ENCODE results near the gene PDE6C.
"Not testable (repeated sequence)": the region's sequence is repeated elsewhere in the genome, so short reads cannot be mapped to it uniquely, and the experiment has no call there.

PDE6C gene

DNA sequence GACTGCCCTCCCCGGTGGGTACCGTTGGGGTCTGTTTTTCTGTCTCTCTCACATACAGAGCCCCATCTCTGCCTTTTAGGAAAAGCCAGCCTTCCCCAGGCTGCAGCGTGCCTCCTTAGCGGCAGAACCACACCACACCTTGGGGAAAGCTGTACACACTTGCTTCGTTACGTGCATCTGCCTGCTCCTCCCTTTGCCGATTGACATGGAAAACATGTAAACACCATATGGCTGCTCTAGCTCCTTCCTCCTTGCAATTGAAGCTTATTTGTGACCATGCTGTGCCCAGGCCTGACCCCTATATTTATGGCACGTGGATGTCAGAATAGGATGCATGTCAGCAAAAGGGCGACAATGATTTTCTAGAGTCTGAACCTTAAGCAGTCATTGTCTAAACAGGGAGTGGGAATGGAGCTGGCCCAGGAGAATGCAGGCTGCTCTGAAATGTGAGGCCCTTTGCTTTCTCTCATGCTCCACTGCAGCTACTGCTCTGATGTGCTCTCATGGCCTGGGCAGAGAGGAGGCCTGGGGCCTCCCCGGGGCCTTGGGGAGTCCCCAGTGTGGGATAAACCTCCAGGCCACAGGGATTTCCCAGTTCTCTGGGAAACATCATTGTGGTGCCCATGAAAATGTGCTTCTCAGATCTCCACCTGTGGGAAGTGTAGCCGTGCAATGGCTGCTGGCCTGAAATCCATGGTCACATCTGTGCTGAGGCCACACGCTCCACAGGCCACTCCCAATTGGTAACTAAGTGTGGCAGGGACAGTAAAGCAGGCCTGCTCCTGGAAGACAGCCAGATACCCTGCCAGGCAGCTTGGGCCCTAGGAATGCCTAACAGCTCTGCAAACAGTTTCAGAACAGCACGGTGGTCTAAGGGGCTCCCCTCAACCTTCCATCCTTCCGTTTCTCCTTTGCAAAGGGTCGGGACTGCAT lies 18.6 kb downstream of the PDE6C start:
- no peak for DNase-seq (ENCODE audit: low read depth in 2 of 2)

DNA sequence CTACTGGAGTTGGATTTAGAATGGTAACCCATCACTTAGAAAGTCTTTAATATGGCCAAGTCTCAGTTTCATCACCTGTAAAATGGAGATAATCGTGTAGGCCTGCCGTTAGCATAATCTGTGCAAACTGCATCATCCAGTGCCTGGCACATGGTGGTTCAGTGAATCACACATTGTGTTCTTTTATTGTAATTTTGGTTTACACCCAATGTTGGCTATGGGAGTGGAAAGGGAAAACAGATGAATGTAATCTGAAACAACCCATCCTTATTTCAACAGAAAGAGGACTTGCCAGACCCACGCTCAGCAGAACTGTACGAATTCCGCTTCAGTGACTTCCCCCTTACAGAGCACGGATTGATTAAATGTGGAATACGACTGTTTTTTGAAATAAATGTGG lies 27.5 kb downstream of the PDE6C start:
- no peak for DNase-seq (ENCODE audit: low read depth in 2 of 2)

GRCh38 chr10:93652857-93653256 lies 40.5 kb downstream of the PDE6C start:
- no peak for DNase-seq (ENCODE audit: low read depth in 2 of 2)

GRCh38 chr10:93654201-93654600 lies 41.9 kb downstream of the PDE6C start:
- DNase-seq (ENCODE audit: low read depth in 2 of 2) = no peak

DNA sequence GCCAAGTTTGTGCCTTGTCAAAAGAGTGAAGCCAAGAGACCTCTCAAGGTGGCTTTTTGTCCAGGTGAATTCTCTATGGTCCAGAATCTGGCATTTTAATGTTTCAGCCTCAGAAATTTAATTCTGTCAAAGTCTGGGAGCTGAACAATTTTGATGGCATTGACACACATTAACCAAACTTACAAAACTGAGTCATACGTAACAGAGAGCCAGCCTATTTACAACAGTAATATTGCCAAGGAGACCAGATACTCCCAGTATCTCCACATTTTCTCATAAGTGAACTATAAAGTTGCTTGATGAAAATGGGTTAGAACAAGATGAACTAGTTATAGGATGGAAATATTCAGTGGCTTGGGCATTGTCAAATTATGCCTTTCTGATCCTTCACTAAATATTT lies 43.8 kb downstream of the PDE6C start:
- DNase-seq (ENCODE audit: low read depth in 2 of 2) = no peak

DNA sequence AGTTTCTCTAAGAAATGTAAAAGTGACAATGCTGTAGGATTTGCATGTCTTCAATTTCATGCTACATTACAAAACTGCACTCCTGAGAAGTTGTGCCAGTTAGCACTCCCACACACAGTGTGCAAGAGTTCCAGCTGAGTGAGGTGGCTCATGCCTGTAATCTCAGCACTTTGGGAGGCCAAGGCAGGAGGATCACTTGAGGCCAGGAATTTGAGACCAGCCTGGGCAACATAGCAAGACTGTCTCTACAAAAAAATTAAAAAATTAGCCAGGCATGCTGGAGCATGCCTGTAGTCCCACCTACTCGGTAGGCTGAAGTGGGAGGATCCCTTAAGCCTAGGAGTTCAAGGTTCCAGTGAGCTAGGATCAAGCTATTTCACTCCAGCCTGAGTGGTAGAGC lies 45.4 kb downstream of the PDE6C start:
- no peak for DNase-seq (ENCODE audit: low read depth in 2 of 2)

DNA sequence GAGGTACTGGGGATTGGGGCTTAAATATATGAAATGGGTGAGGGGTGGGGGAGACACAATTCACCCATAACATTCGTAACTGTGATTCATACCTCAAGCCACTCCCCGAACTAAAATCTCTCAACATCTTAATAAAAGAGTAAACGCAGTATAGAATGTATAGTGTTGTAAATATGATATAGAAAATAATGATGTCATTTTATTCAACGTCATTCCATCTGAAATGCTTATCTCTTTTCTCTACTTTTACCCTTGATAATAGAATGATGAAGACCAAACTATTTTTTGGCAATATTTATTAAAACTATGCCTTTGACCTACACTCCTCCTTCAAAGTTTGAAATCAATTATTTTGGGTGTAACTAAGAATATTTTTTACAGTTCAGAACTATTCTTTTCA lies 53.7 kb downstream of the PDE6C start:
- DNase-seq (ENCODE audit: low read depth in 2 of 2) = no peak

DNA sequence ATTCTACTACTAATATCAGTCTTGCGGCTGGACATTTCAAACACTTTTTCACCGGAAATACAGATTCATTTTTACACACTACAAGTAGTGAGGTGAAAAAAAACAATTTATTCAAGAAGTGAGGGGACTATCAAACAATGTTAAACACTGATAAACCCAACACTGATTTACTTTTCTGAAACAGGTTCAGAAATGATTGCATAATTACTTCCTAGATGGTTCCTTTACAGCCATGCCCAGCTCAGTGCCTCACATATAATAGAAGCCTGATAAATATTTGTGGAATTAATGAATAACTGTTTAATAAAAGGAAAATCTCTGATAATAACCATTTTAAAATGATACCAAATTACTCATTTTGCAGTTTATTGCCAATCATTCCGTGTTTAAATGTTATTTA lies 55.5 kb downstream of the PDE6C start:
- no peak for DNase-seq (ENCODE audit: low read depth in 2 of 2)

DNA sequence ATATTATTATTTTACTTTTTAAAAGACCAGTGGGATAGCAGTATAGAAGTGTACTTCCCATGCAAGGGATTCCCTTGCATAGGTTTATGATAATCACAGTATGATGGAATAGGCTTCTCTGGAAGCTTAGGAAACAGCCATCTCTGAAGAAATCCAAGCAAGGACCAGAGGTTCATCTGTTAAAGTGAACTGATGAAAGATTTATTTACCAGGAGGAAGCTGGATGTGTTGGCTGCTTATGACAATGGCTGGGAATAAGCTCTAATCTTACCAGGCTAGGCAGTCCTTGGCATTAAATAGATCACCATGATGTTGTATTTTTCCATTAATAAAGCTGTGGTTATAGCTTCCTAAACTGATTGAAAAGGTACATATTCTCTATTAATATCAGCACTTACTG lies 58.0 kb downstream of the PDE6C start:
- DNase-seq (ENCODE audit: low read depth in 2 of 2) = no peak

GRCh38 chr10:93671042-93671441 lies 58.7 kb downstream of the PDE6C start:
- DNase-seq (ENCODE audit: low read depth in 2 of 2) = no peak

GRCh38 chr10:93672022-93672678 lies 59.8 kb downstream of the PDE6C start:
- DNase-seq (ENCODE audit: low read depth in 2 of 2) = no peak

DNA sequence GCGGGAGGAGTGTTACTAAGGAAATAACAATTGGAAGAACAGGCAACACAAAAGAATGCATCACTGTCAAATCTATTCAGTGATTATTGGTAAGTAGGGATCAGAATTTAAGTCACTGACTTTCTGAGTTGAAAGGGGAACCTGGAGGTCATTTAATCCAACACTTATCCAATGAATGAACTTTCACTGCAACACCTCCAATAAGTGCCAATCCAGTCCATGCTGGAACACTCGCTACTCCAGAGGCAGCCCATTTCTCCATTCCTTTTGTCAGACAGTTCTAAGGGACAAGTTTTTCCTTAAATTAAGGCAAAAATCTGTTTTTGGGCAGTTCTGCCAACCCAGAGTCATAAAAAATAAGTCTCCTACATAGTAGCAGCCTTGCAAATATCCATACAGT lies 60.6 kb downstream of the PDE6C start:
- no peak for DNase-seq (ENCODE audit: low read depth in 2 of 2)

- no peak for DNase-seq (ENCODE audit: low read depth in 2 of 2)
Observed at GRCh38 chr10:93673791-93674190, 61.5 kb downstream of the PDE6C start.

DNA sequence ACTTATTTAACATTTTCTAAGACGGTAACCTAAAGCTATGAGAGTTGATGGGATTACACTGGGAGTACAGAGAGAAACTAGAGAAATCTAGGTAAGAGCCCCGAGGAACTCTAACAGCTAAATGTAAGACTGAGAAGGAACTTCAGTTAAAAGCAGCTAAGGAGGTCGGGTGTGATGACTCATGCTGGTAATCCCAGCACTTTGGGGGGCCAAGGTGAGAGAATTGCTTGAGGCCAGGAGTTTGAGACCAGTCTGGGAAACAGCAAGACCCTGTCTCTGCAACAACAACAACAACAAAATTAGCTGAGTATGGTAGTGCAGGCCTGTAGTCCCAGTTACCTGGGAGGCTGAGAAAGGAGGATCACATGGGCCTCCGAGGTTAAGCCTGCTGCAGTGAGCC lies 66.0 kb downstream of the PDE6C start:
- no peak for DNase-seq (ENCODE audit: low read depth in 2 of 2)

GRCh38 chr10:93678805-93679587 lies 66.7 kb downstream of the PDE6C start:
- no peak for DNase-seq (ENCODE audit: low read depth in 2 of 2)

DNA sequence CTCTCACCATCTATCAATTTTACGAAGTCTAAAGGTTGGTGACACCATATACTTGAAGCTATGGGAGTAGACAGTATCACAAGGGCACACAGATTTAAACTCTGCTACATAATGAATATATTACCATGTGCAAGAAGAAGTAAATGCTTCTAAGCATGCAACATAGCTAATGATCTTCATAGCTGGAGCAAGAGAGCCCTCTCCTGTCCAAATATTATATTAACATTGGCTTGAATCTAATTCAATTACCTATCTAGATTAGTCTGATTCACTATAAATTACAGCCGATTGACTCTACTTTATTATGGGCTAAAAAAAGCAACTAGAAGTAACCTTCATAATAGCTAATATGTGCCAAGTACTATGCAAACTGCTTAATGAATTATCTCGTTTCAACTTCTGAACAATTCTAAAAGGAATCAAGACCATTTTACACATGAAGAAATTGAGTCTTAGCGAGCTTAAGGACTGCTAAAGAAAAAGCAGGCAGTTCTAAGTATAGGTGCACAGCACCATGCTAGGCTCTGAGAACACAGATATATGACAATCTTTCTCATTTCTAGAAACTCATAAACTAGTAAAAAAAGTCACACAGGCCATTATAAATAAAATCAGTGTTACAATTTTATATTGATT lies 68.2 kb downstream of the PDE6C start:
- DNase-seq (ENCODE audit: low read depth in 2 of 2) = no peak

GRCh38 chr10:93687737-93688136 lies 75.4 kb downstream of the PDE6C start:
- DNase-seq (ENCODE audit: low read depth in 2 of 2) = no peak

DNA sequence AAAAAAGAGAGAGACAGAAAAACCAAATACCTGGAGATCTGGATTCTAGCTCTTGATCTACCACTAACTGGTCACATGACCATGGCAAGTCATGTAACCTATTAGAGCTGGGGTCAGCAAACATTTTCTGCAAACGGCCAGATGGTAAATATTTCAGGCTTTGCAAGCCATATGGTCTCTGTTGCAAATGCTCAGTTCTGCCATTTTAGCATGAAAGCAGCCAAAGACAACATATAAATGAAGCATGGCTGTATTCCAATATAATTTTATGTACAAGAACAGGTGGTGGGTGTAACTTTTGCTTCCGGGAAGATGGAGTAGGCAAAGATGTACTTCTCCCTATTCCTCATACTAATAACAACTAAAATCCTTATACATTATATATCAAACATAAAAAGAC lies 83.4 kb downstream of the PDE6C start:
- DNase-seq (ENCODE audit: low read depth in 2 of 2) = no peak

GRCh38 chr10:93696582-93696981 lies 84.2 kb downstream of the PDE6C start:
- DNase-seq (ENCODE audit: low read depth in 2 of 2) = not testable (repeated sequence)

GRCh38 chr10:93697207-93697606 lies 84.9 kb downstream of the PDE6C start:
- no peak for DNase-seq (ENCODE audit: low read depth in 2 of 2)

- no peak for DNase-seq (ENCODE audit: low read depth in 2 of 2)
Observed at GRCh38 chr10:93701866-93702209, 89.5 kb downstream of the PDE6C start.
